Central memory CD8-positive, alpha-beta T cell (primary cell): ENCODE data around the gene S100A3.
"Not testable (repeated sequence)": the region's sequence is repeated elsewhere in the genome, so short reads cannot be mapped to it uniquely, and the experiment has no call there.

Experiments used
- ATAC-seq: fragments of 150-1000 bp; cut with Tn5 transposase; replicated peaks from 2 replicates; pipeline ENCODE4 v1.10.0; 2022; ENCODE audit warnings: mild to moderate bottlenecking, moderate FRiP score, moderate number of reproducible peaks; ENCODE audit not compliant: poor library complexity, severe bottlenecking; ENCODE audit errors: extremely low read depth
- DNase-seq, 2 donors: peaks; one replicate each; pipeline ENCODE4 v3.0.0; 2021; ENCODE audit warnings: low spot score in 2 of 2
- H3K27ac Mint-ChIP-seq: one replicate; pipeline ENCODE4 v1.8.0; 2022; ENCODE audit warnings: low read depth, mild to moderate bottlenecking, moderate library complexity, mixed read lengths
- H3K27me3 Mint-ChIP-seq: one replicate; pipeline ENCODE4 v1.8.0; 2022; ENCODE audit warnings: mixed read lengths
- H3K36me3 Mint-ChIP-seq: one replicate; pipeline ENCODE4 v1.8.0; 2022; ENCODE audit warnings: mild to moderate bottlenecking, moderate library complexity, mixed read lengths; ENCODE audit not compliant: insufficient read depth
- H3K4me1 Mint-ChIP-seq: one replicate; pipeline ENCODE4 v1.8.0; 2022; ENCODE audit warnings: mixed read lengths
- H3K4me3 Mint-ChIP-seq: one replicate; pipeline ENCODE4 v1.8.0; 2022; ENCODE audit warnings: mild to moderate bottlenecking, moderate library complexity, mixed read lengths
- H3K9me3 Mint-ChIP-seq: one replicate; pipeline ENCODE4 v1.8.0; 2022; ENCODE audit warnings: mixed read lengths

Gene S100A3

GRCh38 chr1:153534226-153534924, 14.7 kb downstream of the S100A3 start:
- Mint-ChIP-seq H3K36me3 (peaks cover 18% of the 10 kb centered on the region), H3K27me3 (no peaks in the 10 kb centered on the region), H3K9me3 (no peaks in the 10 kb centered on the region), H3K4me1 (peaks cover 53% of the 10 kb centered on the region), H3K27ac (peak overlapping the region; percentile 93), H3K4me3 (peak overlapping the region; percentile 91)
- no peak for DNase-seq
- no peak for ATAC-seq

GRCh38 chr1:153533689-153534201, 15.3 kb downstream of the S100A3 start:
- H3K27me3 Mint-ChIP-seq, result no peaks in the 10 kb centered on the region
- H3K4me1 Mint-ChIP-seq, result peaks cover 52% of the 10 kb centered on the region
- H3K27ac Mint-ChIP-seq, result peak overlapping the region; percentile 93
- DNase-seq, result no peak
- peaks cover 18% of the 10 kb centered on the region for H3K36me3 Mint-ChIP-seq
- no peaks in the 10 kb centered on the region for H3K9me3 Mint-ChIP-seq
- ATAC-seq, result no peak
- peak overlapping the region; percentile 91 for H3K4me3 Mint-ChIP-seq

- no peaks in the 10 kb centered on the region for H3K27me3 Mint-ChIP-seq
- peak overlapping the region; percentile 91 for H3K4me3 Mint-ChIP-seq
- DNase-seq, result peak; percentile 55 to 70
- no peaks in the 10 kb centered on the region for H3K9me3 Mint-ChIP-seq
- no peak for ATAC-seq
- H3K4me1 Mint-ChIP-seq, result peaks cover 52% of the 10 kb centered on the region
- H3K36me3 Mint-ChIP-seq, result peaks cover 18% of the 10 kb centered on the region
- peak overlapping the region; percentile 93 for H3K27ac Mint-ChIP-seq
Measured at GRCh38 chr1:153532769-153533599, 16.1 kb downstream of the S100A3 start.

GRCh38 chr1:153532181-153532580, 16.9 kb downstream of the S100A3 start:
- peak overlapping the region; percentile 93 for H3K27ac Mint-ChIP-seq
- H3K4me3 Mint-ChIP-seq, result peak overlapping the region; percentile 91
- H3K36me3 Mint-ChIP-seq, result peaks cover 18% of the 10 kb centered on the region
- H3K27me3 Mint-ChIP-seq, result no peaks in the 10 kb centered on the region
- no peaks in the 10 kb centered on the region for H3K9me3 Mint-ChIP-seq
- ATAC-seq (peak; percentile 8), DNase-seq (no peak)
- peaks cover 52% of the 10 kb centered on the region for H3K4me1 Mint-ChIP-seq

GRCh38 chr1:153531638-153532037, 17.4 kb downstream of the S100A3 start:
- H3K4me1 Mint-ChIP-seq, result peaks cover 50% of the 10 kb centered on the region

GRCh38 chr1:153527683-153528040, 21.4 kb downstream of the S100A3 start:
- no peak for ATAC-seq
- no peak for DNase-seq
- Mint-ChIP-seq H3K27ac (no peak overlapping the region), H3K36me3 (no peaks in the 10 kb centered on the region), H3K27me3 (no peaks in the 10 kb centered on the region), H3K9me3 (no peaks in the 10 kb centered on the region), H3K4me1 (peaks cover 18% of the 10 kb centered on the region), H3K4me3 (no peak overlapping the region)

More at GRCh38 chr1:153531638-153532037, 17.4 kb downstream of the S100A3 start:
- Mint-ChIP-seq H3K27me3 (no peaks in the 10 kb centered on the region), H3K36me3 (peaks cover 18% of the 10 kb centered on the region), H3K9me3 (no peaks in the 10 kb centered on the region), H3K4me3 (no peak overlapping the region), H3K27ac (peak overlapping the region; percentile 93)
- ATAC-seq, result no peak
- no peak for DNase-seq

GRCh38 chr1:153527023-153527682, 21.9 kb downstream of the S100A3 start:
- no peak for DNase-seq
- no peak for ATAC-seq
- H3K27ac Mint-ChIP-seq, result no peak overlapping the region
- no peaks in the 10 kb centered on the region for H3K9me3 Mint-ChIP-seq
- peaks cover 17% of the 10 kb centered on the region for H3K4me1 Mint-ChIP-seq
- no peaks in the 10 kb centered on the region for H3K36me3 Mint-ChIP-seq
- no peaks in the 10 kb centered on the region for H3K27me3 Mint-ChIP-seq
- H3K4me3 Mint-ChIP-seq, result no peak overlapping the region

GRCh38 chr1:153526132-153526543, 22.9 kb downstream of the S100A3 start:
- ATAC-seq (no peak), DNase-seq (no peak)
- H3K27me3 Mint-ChIP-seq, result no peaks in the 10 kb centered on the region
- H3K27ac Mint-ChIP-seq, result no peak overlapping the region
- peaks cover 13% of the 10 kb centered on the region for H3K4me1 Mint-ChIP-seq
- no peaks in the 10 kb centered on the region for H3K36me3 Mint-ChIP-seq
- H3K4me3 Mint-ChIP-seq, result no peak overlapping the region
- H3K9me3 Mint-ChIP-seq, result no peaks in the 10 kb centered on the region

- no peak for ATAC-seq
- Mint-ChIP-seq H3K4me1 (peaks cover 13% of the 10 kb centered on the region), H3K27me3 (no peaks in the 10 kb centered on the region), H3K27ac (no peak overlapping the region), H3K4me3 (no peak overlapping the region), H3K9me3 (no peaks in the 10 kb centered on the region), H3K36me3 (no peaks in the 10 kb centered on the region)
- no peak for DNase-seq
Measured at GRCh38 chr1:153525088-153525728, 23.9 kb downstream of the S100A3 start.

- H3K4me1 Mint-ChIP-seq, result peaks cover 13% of the 10 kb centered on the region
- not testable (repeated sequence) for H3K27ac Mint-ChIP-seq, H3K36me3 Mint-ChIP-seq, ATAC-seq, H3K27me3 Mint-ChIP-seq, H3K4me3 Mint-ChIP-seq, H3K9me3 Mint-ChIP-seq, DNase-seq
Measured at GRCh38 chr1:153522353-153523048, 26.6 kb downstream of the S100A3 start.

GRCh38 chr1:153521808-153522207, 27.2 kb downstream of the S100A3 start:
- H3K36me3 Mint-ChIP-seq, ATAC-seq, H3K27ac Mint-ChIP-seq, H3K9me3 Mint-ChIP-seq, H3K4me3 Mint-ChIP-seq, DNase-seq, H3K27me3 Mint-ChIP-seq: not testable (repeated sequence)
- H3K4me1 Mint-ChIP-seq, result peaks cover 12% of the 10 kb centered on the region
